ENCODE results near the gene MALSU1.

MALSU1 gene

DNA sequence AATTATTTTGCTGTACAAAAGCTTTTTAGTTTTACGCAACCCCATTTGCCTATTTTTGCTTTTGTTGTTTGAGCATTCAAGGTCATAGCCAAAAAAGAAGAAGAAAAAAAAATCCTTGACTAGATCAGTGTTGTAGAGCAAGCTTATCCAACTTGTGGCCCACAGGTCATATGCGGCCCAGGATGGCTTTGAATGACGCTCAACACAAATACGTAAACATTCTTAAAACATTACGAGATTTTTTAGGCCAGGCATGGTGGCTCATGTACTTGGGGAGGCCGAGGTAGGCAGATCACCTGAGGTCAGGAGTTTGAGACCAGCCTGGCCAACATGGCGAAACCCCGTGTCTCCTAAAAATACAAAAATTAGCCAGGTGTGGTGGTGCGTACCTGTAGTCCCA is 8.1 kb upstream of the MALSU1 start:
- H3K27me3 Mint-ChIP-seq (ENCODE audit: low read depth) = no peaks in the 10 kb centered on the region
- H3K27ac Mint-ChIP-seq = no peak overlapping the region
- no peaks in the 10 kb centered on the region for H3K9me3 Mint-ChIP-seq

GRCh38 chr7:23291957-23292560 is 7.1 kb upstream of the MALSU1 start:
- Mint-ChIP-seq H3K27ac (no peak overlapping the region), H3K27me3 (ENCODE audit: low read depth) (peaks cover 4% of the 10 kb centered on the region), H3K9me3 (no peaks in the 10 kb centered on the region), H3K36me3 (ENCODE audit: low read depth) (no peaks in the 10 kb centered on the region), H3K4me1 (peaks cover 4% of the 10 kb centered on the region), H3K4me3 (no peak overlapping the region)
- TF ChIP-seq CTCF (IDR thresholded peaks at IDR 0.05; ENCODE audit: unreplicated experiment in 3 of 3) = no peak

More for the DNA sequence above, 8.1 kb upstream of the MALSU1 start:
- Mint-ChIP-seq H3K4me1 (no peaks in the 10 kb centered on the region), H3K36me3 (ENCODE audit: low read depth) (no peaks in the 10 kb centered on the region), H3K4me3 (no peak overlapping the region)
- TF ChIP-seq CTCF (IDR thresholded peaks at IDR 0.05; ENCODE audit: unreplicated experiment in 3 of 3) = no peak

DNA sequence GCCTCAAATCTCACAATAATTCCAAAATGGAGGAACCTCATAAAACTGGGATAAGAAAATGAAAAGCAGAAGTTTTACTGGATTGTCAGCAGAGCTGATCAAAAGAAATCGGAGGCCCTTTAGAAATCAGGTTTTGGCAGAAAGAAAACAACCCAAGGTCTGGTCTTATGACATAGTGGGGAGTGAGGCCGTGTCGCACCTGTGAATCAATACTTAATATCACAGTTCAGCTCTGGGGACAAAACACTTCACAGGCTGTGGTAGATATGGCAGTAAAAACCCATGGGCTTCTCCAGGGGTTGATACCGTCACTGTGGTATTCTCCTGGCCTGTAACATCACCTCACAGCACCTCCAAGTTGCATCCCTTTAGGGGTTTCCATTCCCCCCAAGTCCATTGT is 6.5 kb upstream of the MALSU1 start:
- no peak overlapping the region for H3K27ac Mint-ChIP-seq
- peaks cover 5% of the 10 kb centered on the region for H3K27me3 Mint-ChIP-seq (ENCODE audit: low read depth)
- H3K9me3 Mint-ChIP-seq = no peaks in the 10 kb centered on the region
- H3K36me3 Mint-ChIP-seq (ENCODE audit: low read depth) = no peaks in the 10 kb centered on the region
- no peak for TF ChIP-seq CTCF (IDR thresholded peaks at IDR 0.05; ENCODE audit: unreplicated experiment in 3 of 3)
- no peak overlapping the region for H3K4me3 Mint-ChIP-seq
- H3K4me1 Mint-ChIP-seq = peaks cover 5% of the 10 kb centered on the region

DNA sequence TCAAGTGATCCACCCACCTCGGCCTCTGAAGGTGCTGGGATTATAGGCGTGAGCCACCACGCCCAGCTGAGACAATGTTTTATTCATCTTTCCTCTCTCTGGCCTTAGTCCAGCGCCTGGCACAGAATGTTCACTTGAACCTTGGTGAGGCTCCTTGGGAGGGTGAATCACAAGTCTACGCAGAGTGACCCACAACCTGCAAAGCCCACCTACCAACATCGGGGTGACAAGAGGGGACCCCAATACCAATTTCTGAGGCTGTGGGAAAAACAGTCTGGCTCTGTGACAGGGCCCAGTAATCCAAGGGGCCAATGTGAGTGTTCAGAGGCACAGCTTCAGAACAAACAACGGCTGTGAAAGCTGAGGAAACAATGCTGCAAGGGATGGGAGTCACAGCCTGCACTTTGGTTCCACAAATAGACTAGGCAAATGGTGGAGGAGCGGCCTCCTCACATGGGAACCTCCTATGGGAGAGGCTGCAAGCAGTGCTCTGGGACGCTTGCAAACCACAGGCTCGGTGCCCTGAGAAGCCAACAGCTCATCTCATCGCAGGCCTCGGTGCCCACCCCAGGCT is 5.6 kb upstream of the MALSU1 start:
- Mint-ChIP-seq H3K9me3 (no peaks in the 10 kb centered on the region), H3K36me3 (ENCODE audit: low read depth) (no peaks in the 10 kb centered on the region), H3K4me1 (peaks cover 12% of the 10 kb centered on the region), H3K27ac (no peak overlapping the region), H3K27me3 (ENCODE audit: low read depth) (peaks cover 5% of the 10 kb centered on the region), H3K4me3 (no peak overlapping the region)
- no peak for TF ChIP-seq CTCF (IDR thresholded peaks at IDR 0.05; ENCODE audit: unreplicated experiment in 3 of 3)

- H3K27ac Mint-ChIP-seq = no peak overlapping the region
- no peak for TF ChIP-seq CTCF (IDR thresholded peaks at IDR 0.05; ENCODE audit: unreplicated experiment in 3 of 3)
- no peaks in the 10 kb centered on the region for H3K36me3 Mint-ChIP-seq (ENCODE audit: low read depth)
- peaks cover 5% of the 10 kb centered on the region for H3K27me3 Mint-ChIP-seq (ENCODE audit: low read depth)
- H3K4me1 Mint-ChIP-seq = peaks cover 19% of the 10 kb centered on the region
- no peak overlapping the region for H3K4me3 Mint-ChIP-seq
- H3K9me3 Mint-ChIP-seq = no peaks in the 10 kb centered on the region
Measured at GRCh38 chr7:23294549-23295400, 4.4 kb upstream of the MALSU1 start.
